ENCODE measurements around the gene EGFR.

The EGFR gene

DNA sequence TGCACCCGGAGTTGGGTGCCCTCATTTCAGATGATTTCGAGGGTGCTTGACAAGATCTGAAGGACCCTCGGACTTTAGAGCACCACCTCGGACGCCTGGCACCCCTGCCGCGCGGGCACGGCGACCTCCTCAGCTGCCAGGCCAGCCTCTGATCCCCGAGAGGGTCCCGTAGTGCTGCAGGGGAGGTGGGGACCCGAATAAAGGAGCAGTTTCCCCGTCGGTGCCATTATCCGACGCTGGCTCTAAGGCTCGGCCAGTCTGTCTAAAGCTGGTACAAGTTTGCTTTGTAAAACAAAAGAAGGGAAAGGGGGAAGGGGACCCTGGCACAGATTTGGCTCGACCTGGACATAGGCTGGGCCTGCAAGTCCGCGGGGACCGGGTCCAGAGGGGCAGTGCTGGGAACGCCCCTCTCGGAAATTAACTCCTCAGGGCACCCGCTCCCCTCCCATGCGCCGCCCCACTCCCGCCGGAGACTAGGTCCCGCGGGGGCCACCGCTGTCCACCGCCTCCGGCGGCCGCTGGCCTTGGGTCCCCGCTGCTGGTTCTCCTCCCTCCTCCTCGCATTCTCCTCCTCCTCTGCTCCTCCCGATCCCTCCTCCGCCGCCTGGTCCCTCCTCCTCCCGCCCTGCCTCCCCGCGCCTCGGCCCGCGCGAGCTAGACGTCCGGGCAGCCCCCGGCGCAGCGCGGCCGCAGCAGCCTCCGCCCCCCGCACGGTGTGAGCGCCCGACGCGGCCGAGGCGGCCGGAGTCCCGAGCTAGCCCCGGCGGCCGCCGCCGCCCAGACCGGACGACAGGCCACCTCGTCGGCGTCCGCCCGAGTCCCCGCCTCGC lies at the start of gene EGFR:
TSS of gene EGFR (plus strand) at position 657 of the 830 bp plus-strand sequence. CDS start 261 bp downstream, outside the sequence.
- DNase-seq (ENCODE audit: low spot score), result peak; percentile 52

- no peak for DNase-seq (ENCODE audit: low spot score)
Measured at GRCh38 chr7:54969208-54969967, 49.4 kb upstream of the EGFR start.

- no peak for DNase-seq (ENCODE audit: low spot score)
Measured at GRCh38 chr7:54972733-54973294, 46.0 kb upstream of the EGFR start.

GRCh38 chr7:54978364-54979116 lies 40.3 kb upstream of the EGFR start:
- DNase-seq (ENCODE audit: low spot score), result no peak

GRCh38 chr7:54980521-54980920 lies 38.3 kb upstream of the EGFR start:
- DNase-seq (ENCODE audit: low spot score), result no peak

GRCh38 chr7:54981913-54982312 lies 36.9 kb upstream of the EGFR start:
- no peak for DNase-seq (ENCODE audit: low spot score)

GRCh38 chr7:54985426-54986330 lies 33.1 kb upstream of the EGFR start:
- no peak for DNase-seq (ENCODE audit: low spot score)

DNA sequence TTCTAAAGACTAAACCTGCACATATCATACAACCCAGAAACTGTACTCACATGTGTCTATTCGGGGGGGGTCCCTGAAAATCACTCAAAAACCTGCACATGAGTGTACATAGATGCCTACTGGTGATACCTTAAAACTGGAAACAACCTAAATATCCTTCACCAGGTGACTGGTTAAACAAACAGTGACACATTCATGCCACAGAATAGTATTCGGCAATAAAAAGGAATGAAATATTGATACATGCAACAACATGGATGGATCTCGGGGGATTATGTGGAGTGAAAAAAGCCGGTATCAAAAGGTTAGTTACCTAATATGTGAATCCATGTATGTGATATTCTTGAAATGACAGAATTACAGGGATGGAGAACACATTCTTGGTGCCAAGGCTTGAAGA lies 32.1 kb upstream of the EGFR start:
- no peak for DNase-seq (ENCODE audit: low spot score)

DNA sequence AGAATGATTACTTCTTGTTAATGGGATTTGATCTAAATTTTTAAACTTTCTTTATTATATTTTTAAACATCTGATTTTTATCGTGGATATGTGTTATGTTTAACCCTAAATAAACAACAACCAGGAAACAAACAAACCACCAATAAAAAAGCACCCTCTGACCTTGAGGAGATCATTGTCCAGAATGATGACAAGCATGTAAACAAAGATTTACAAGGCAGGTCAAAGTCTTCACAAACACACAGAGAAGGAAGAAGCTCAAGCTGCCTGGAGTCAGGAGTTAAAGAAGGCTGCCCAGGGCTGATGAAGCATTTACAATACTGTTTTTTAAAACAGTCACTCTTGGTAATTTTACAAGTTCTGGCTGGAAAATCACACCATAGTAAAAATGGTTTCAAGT lies 31.0 kb upstream of the EGFR start:
- DNase-seq (ENCODE audit: low spot score), result no peak

- no peak for DNase-seq (ENCODE audit: low spot score)
Measured at GRCh38 chr7:54988516-54988915, 30.3 kb upstream of the EGFR start.

DNA sequence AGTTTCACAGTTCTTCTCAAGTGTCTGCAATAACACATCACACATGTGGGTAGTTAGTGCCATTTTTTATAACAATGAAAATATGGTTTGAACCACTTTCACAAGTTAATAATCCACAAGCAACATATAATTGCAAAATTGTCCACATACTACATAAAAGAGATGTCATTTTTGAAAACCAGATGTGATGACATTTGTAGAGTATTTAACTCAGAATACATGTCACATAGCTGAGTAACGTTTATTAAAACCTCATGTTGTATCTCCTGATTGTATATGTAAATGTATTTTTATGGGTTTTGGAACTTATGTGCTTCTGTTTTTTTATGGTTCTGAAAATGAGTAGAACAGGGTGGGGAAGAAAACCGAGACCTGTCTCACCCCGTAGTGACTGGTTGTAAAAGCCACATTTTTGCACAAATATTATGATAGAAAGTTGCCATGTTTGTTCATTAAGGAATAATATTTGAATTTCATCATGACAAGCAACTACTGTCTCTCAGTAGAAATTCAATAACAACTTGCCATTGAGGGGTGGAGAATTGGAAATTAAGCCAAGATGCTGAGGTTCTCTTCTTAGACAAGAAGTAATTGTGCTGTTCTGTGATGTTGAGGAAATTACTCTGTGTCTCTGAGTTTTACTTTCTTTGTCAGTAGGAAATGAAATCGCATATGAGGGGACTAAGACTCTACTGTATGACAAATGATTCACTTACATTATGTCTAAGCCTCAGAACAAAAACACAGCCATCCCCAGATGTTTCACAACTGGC lies 29.2 kb upstream of the EGFR start:
- DNase-seq (ENCODE audit: low spot score), result no peak

GRCh38 chr7:54991341-54991740 lies 27.5 kb upstream of the EGFR start:
- DNase-seq (ENCODE audit: low spot score), result no peak

GRCh38 chr7:54992871-54993475 lies 25.8 kb upstream of the EGFR start:
- DNase-seq (ENCODE audit: low spot score), result no peak

DNA sequence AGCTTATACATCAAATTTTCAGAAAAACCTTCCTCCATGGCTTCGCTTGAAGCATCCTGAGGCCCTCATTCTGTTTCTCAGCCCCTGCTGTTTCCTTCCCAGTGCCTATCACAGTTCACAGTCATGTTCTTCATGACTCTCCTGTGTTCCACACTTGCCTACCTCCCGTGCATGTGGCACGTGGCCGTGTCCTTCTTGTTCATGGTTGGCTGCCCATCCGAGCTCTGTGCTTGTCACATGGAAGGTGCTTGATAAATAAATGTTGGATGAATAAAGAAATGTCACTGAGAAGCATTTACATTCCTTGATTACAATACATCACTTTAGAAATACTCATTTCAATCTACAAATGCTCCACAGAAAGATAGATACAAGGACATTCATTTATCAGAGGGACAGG lies 23.7 kb upstream of the EGFR start:
- DNase-seq (ENCODE audit: low spot score), result no peak

DNA sequence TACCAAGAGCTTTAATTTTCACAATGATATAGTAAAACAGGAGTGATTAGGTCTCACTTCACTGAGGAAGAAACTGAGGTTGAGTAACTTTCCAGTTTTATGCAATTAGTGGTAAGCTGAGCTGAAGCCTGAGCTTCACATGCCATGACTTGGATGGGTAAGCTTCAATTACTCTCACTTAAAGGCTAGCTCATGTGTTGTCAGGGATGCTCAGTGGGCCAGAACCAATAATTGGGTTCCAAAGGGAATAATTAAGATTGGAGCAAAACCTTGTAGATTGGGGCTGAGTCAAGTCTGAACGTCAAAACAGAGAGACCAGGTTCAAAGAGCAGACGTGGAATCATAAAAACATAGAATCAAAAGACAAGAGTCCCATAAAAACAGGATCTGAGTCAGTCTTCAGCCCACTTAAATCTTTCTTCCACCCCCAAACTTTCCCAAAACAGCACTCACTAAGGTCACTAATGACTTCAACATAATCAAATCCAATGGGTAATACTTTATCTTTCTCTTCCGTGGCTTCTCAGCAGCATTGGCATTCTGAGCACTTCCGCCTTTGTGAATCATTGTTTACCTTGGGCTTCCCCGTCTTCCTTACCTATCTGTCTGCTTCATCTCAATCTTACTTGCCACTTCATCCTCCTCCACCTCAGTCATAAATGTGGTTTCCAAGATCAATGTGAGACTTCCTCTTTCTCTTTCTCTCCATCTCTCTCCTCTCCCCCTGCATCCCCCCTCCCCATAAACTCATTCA lies 23.0 kb upstream of the EGFR start:
- DNase-seq (ENCODE audit: low spot score), result no peak

GRCh38 chr7:54996391-54996790 lies 22.4 kb upstream of the EGFR start:
- DNase-seq (ENCODE audit: low spot score), result no peak

- DNase-seq (ENCODE audit: low spot score), result no peak
Measured at GRCh38 chr7:55004579-55004978, 14.2 kb upstream of the EGFR start.

DNA sequence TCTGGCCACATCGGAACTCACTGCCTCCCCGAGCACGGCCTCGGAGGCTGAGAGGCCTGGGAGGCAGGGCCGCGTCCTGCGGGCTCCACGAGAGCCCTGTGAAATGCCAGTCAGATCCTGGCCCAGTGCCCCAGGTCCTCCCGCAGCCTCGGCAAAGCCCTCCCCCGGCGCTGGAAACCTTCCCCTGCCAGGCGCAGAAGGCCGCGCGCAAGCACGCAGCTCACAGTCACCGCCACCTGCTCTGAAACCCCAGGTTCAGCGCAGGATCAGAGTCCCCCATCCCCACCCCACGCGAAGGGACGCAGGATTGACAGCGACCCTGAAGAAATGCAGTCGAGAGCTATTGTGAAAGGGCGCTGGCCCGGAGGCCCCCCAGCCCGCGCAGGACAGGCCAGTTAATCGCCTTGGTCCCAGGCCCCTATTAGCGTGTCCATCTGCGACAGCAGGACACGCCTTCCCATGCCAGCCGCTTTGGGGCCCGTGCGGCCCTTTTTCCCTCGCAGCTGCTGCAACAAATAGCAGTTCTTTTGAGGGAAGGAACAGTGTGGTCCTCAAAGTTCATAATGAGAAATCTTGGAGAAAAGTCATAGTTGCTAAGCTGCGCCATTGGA lies 13.5 kb upstream of the EGFR start:
- no peak for DNase-seq (ENCODE audit: low spot score)

DNA sequence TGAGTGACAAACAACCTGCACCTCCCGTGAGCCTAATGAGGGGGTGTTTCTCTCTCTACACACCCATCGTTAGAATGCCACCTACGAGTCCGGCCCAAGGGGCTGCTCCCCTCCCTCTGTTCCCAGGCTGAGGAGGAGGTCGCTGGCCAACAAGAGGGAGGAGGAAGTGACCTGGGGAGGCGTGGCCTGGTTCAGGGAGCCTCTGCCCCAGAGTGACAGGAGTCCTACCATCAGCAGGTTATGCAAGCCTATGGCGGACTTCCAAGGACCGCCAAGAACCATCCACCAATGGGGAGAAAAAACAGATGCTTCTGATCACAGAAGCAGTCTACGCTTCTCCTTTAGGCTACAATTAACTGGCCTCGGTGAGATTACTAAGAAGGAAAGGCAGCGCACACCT lies 12.3 kb upstream of the EGFR start:
- no peak for DNase-seq (ENCODE audit: low spot score)
